HG03571 (cell line): ENCODE data around the gene ATP2B2.

ENCODE experiments used
- ATAC-seq: cut with Tn5 transposase; IDR thresholded peaks from one replicate; pipeline ENCODE4 v1.9.1; 2021; ENCODE audit not compliant: unreplicated experiment

Gene ATP2B2

GRCh38 chr3:10434144-10434937 lies 71.0 kb downstream of the ATP2B2 start:
- no peak for ATAC-seq

DNA sequence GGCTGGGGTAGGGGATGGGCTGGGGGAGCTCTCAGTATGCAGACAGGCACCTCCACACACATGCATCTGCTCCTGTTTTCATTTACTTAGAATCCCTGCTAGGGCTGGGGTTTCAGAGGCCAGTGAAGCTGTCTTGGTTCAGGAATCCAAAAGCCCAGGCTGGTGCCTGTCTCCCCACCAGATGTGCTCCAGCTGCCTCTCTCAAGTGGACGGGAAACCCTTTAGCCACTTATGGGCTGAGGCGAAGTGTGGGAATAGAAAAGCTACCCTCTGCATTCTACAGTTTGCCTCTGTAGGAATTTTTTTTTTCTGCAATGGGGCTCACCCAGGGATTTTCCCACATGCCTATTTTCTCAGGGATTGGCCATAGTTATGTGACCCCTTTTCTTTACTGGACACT lies 72.5 kb downstream of the ATP2B2 start:
- no peak for ATAC-seq

GRCh38 chr3:10432156-10432845 lies 73.1 kb downstream of the ATP2B2 start:
- no peak for ATAC-seq

GRCh38 chr3:10430805-10431204 lies 74.6 kb downstream of the ATP2B2 start:
- ATAC-seq: no peak

- no peak for ATAC-seq
Measured at GRCh38 chr3:10428406-10429091, 76.8 kb downstream of the ATP2B2 start.

GRCh38 chr3:10426346-10427220 lies 78.8 kb downstream of the ATP2B2 start:
- ATAC-seq: no peak

DNA sequence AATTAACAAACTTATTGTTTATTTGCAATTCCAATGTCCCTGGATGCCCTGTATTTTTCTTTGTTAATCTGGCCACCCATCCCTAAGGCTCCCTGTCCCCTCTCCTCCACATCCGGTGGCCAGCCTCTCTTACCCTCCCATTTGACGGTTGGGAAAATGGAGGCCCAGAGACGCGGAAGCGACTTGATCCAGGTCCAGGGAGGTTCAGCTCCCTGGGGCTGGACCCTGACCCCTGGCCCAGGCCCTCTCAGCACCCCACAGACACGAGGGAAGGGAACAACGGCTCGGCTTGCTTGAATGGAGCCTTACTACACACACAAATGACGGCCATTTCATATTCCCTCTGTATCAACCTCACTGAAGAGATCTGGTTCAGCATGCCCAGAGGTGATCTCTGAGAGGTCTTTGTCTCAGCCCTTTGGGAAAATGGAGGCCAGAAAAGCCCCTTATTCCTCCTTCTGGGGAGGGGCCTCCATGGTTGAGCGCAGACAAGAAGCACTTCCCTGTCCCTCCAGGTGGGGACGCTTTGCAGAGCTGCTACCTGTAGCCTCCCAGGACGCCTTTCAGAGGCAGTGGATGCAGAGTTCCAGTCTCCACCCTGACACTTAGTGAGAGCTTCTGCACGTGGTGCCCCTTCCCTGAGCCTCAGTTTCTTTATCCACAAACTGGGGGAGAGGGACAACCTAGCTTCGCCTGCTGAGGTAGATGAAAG lies 82.1 kb downstream of the ATP2B2 start:
- no peak for ATAC-seq

- ATAC-seq: no peak
Measured at GRCh38 chr3:10421996-10422395, 83.4 kb downstream of the ATP2B2 start.

DNA sequence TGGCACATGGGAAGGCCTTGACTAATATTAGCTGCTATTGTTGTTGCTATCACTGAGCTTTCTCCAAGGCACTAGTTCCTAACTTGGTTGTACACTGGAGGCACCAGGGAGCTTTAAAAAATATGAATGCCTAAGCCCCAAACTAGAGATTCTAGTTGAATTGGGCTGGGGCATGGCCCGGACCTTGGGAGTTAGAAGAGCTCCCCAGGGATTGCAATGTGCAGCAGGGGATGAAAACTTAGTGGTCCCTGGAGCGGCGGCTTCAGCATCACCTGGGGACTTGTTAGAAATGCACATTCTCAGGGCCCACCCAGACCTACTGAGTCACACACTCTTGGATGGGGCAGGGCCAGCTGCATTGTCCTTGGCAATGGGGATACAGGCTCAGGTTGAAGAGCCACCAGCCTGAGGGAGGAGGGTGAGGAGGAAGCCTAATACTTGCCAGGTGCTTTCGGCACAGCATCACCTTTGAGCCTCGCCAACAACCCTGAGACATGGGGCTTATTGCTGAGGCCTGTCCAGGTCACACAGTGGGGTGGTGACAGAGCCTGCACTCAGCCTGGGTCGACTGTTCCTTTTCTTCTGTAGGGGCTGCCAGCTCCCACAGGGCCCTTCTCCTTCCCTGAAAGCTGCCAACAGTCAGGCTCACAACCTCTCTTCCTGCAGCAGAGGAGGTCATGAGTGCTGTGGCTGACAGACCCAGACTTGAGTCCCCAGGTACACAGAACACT lies 84.5 kb downstream of the ATP2B2 start:
- ATAC-seq: no peak

GRCh38 chr3:10419637-10420232 lies 85.7 kb downstream of the ATP2B2 start:
- no peak for ATAC-seq

DNA sequence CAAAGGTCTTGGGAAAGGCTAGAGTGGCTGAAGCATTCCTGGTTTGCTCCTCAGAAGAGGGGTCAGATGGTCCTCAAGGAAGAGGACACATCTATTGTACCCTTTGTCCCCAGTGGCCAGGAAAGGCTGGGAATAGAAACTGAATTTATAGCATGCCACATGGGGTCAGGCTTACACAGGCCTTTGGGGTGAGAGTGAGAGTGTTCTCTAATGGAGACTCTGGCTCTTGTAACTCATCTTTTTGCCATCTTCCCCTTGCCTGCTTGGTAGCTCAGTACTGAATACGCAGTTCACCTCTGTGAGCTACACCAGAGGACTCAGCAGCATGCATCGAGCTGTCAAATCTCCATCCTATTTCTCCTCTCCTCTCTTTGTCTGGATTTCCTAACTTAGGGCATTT lies 87.5 kb downstream of the ATP2B2 start:
- no peak for ATAC-seq

DNA sequence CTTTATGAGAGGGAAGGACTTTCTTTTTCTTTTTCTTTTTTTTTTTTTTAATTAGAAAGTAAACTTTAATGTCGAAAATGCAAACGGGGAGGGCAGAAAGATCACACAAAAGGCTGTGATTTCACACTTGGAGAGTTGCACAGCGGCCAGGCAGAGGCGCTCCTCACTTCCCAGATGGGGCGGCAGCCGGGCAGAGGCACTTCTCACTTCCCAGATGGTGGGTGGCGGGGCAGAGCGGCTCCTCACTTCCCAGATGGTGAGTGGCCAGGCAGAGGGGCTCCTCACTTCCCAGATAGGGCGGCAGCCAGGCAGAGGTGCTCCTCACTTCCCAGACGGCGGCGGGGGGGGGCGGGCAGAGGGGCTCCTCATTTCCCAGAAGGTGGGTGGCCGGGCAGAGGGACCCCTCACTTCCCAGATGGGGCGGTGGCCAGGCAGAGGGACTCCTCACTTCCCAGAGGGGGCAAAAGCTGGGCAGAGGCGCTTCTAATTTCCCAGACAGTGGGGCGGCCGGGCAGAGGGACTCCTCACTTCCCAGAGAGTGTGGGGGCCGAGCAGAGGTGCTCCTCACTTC lies 88.6 kb downstream of the ATP2B2 start:
- ATAC-seq: no peak

- no peak for ATAC-seq
Measured at GRCh38 chr3:10413041-10413440, 92.3 kb downstream of the ATP2B2 start.

GRCh38 chr3:10411598-10412332 lies 93.6 kb downstream of the ATP2B2 start:
- no peak for ATAC-seq

- ATAC-seq: no peak
Measured at GRCh38 chr3:10410383-10411002, 94.9 kb downstream of the ATP2B2 start.

GRCh38 chr3:10408680-10409079 lies 96.7 kb downstream of the ATP2B2 start:
- no peak for ATAC-seq

- ATAC-seq: no peak
Measured at GRCh38 chr3:10407361-10407760, 98.0 kb downstream of the ATP2B2 start.

- ATAC-seq: no peak
Measured at GRCh38 chr3:10406414-10406813, 99.0 kb downstream of the ATP2B2 start.
